HG03066 (cell line): ENCODE results near the gene C1orf159.

Experiments
- ATAC-seq: cut with Tn5 transposase; IDR thresholded peaks from one replicate; pipeline ENCODE4 v1.9.1; 2021; ENCODE audit warnings: low read depth; ENCODE audit not compliant: unreplicated experiment

Gene C1orf159

GRCh38 chr1:1132956-1133750 lies 17.3 kb upstream of the C1orf159 start:
- no peak for ATAC-seq

GRCh38 chr1:1132042-1132950 lies 16.4 kb upstream of the C1orf159 start:
- no peak for ATAC-seq

- no peak for ATAC-seq
These were observed 14.6 kb upstream of the C1orf159 start for GRCh38 chr1:1130206-1131120.

- no peak for ATAC-seq
These were observed 13.5 kb upstream of the C1orf159 start for GRCh38 chr1:1129381-1129821.

GRCh38 chr1:1128454-1129139 lies 12.7 kb upstream of the C1orf159 start:
- ATAC-seq, result no peak

- no peak for ATAC-seq
These were observed 11.9 kb upstream of the C1orf159 start for GRCh38 chr1:1127551-1128451.

GRCh38 chr1:1125945-1126344 lies 10.1 kb upstream of the C1orf159 start:
- no peak for ATAC-seq

- no peak for ATAC-seq
These were observed 9.1 kb upstream of the C1orf159 start for GRCh38 chr1:1124786-1125642.

- no peak for ATAC-seq
These were observed 8.6 kb upstream of the C1orf159 start for GRCh38 chr1:1124508-1124785.

- ATAC-seq, result no peak
These were observed 8.0 kb upstream of the C1orf159 start for GRCh38 chr1:1123581-1124507.

GRCh38 chr1:1122981-1123480 lies 7.1 kb upstream of the C1orf159 start:
- ATAC-seq, result no peak

- ATAC-seq, result peak; percentile 56
These were observed 6.4 kb upstream of the C1orf159 start for GRCh38 chr1:1122078-1122811.

- ATAC-seq, result no peak
These were observed 5.8 kb upstream of the C1orf159 start for GRCh38 chr1:1121611-1122077.

GRCh38 chr1:1120866-1121591 lies 5.1 kb upstream of the C1orf159 start:
- no peak for ATAC-seq

GRCh38 chr1:1120096-1120495 lies 4.2 kb upstream of the C1orf159 start:
- no peak for ATAC-seq
